HT1080 (cell line): Measurements from ENCODE around the gene ZNF526. TPM values are rescaled to one million over a fixed set of nuclear protein-coding genes. Genes with fewer than 3 reads are reported as not detected.

Experiments
- DNase-seq: peaks from one replicate; pipeline ENCODE4 v3.0.0-alpha.2; 2015; ENCODE audit warnings: low read depth
- total RNA-seq: library from RNA; depleted of rRNA; stranded (reverse); fragments of >200 nt; shearing (Covaris generic); gene quantifications from 2 replicates; pipeline ENCODE4 v1.2.3, GENCODE V29; 2014

The ZNF526 gene
- total RNA-seq, 1 experiment from 2014 or later: 8.7 TPM

GRCh38 chr19:42246143-42246921, 26.2 kb downstream of the ZNF526 start:
- peak; percentile 74 for DNase-seq

- DNase-seq: no peak
Observed at GRCh38 chr19:42246922-42247639, 27.0 kb downstream of the ZNF526 start.

- DNase-seq: no peak
Observed at GRCh38 chr19:42247640-42248199, 27.6 kb downstream of the ZNF526 start.

- no peak for DNase-seq
Observed at GRCh38 chr19:42248270-42249148, 28.4 kb downstream of the ZNF526 start.

- no peak for DNase-seq
Observed at GRCh38 chr19:42249149-42249750, 29.1 kb downstream of the ZNF526 start.

GRCh38 chr19:42249769-42250168, 29.7 kb downstream of the ZNF526 start:
- no peak for DNase-seq

GRCh38 chr19:42250183-42250665, 30.1 kb downstream of the ZNF526 start:
- no peak for DNase-seq

GRCh38 chr19:42250666-42251531, 30.8 kb downstream of the ZNF526 start:
- DNase-seq: peak; percentile 71

GRCh38 chr19:42251572-42252358, 31.7 kb downstream of the ZNF526 start:
- no peak for DNase-seq

GRCh38 chr19:42252365-42253244, 32.5 kb downstream of the ZNF526 start:
- DNase-seq: peak; percentile 45

GRCh38 chr19:42253245-42254088, 33.4 kb downstream of the ZNF526 start:
- DNase-seq: peak; percentile 53

GRCh38 chr19:42254089-42254849, 34.2 kb downstream of the ZNF526 start:
- DNase-seq: peak; percentile 59

GRCh38 chr19:42254850-42255765, 35.0 kb downstream of the ZNF526 start, which contains the start of gene ERF:
TSS of gene ERF (minus strand) at chr19:42255128. CDS start at chr19:42254999, 129 bp downstream.
- DNase-seq: peak; percentile 85

- no peak for DNase-seq
Observed at GRCh38 chr19:42255766-42256745, 35.9 kb downstream of the ZNF526 start.
